ENCODE measurements around the gene UBR3.
"Not testable (repeated sequence)": the region's sequence is repeated elsewhere in the genome, so short reads cannot be mapped to it uniquely, and the experiment has no call there.

Gene UBR3

GRCh38 chr2:169808221-169808620 is 19.0 kb upstream of the UBR3 start:
- H3K4me1 Mint-ChIP-seq, result no peaks in the 10 kb centered on the region
- peaks cover 45% of the 10 kb centered on the region for H3K36me3 Mint-ChIP-seq
- H3K9me3 Mint-ChIP-seq, result no peaks in the 10 kb centered on the region
- H3K4me3 Mint-ChIP-seq, result no peak overlapping the region
- no peak for DNase-seq
- no peaks in the 10 kb centered on the region for H3K27me3 Mint-ChIP-seq
- CTCF ChIA-PET, result interaction anchor here (0.7 kb wide), 1 partner anchor 15 kb away, joined by 3 read pairs; no protein-coding TSS in a partner anchor
- H3K27ac Mint-ChIP-seq, result no peak overlapping the region

DNA sequence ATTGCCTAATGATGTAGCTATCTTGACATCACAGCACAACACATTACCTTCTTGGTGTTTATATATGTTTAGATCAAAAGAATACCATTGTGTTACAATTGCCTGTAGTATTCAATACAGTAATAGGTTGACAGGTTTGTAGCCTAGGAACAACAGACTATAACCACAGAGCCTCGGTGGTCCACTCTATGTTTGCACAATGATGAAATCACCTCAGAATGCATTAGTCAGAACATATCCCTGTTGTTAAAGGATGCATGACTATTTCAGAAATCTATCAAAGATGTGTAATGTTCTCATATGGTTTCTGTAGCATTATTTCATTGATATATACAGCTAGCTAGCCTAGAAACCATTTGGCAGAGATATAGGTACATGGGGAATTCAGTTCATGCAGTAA is 11.4 kb upstream of the UBR3 start:
- Mint-ChIP-seq H3K4me1 (peaks cover 10% of the 10 kb centered on the region), H3K4me3 (no peak overlapping the region), H3K27me3 (no peaks in the 10 kb centered on the region), H3K27ac (no peak overlapping the region), H3K36me3 (peaks cover 56% of the 10 kb centered on the region), H3K9me3 (peaks cover 7% of the 10 kb centered on the region)
- CTCF ChIA-PET, result interaction anchor here (1.2 to 2.0 kb wide), 2 partner anchors 8 to 13 kb away, joined by 3 to 7 read pairs; partner anchors contain the start of gene METTL5
- DNase-seq, result no peak

DNA sequence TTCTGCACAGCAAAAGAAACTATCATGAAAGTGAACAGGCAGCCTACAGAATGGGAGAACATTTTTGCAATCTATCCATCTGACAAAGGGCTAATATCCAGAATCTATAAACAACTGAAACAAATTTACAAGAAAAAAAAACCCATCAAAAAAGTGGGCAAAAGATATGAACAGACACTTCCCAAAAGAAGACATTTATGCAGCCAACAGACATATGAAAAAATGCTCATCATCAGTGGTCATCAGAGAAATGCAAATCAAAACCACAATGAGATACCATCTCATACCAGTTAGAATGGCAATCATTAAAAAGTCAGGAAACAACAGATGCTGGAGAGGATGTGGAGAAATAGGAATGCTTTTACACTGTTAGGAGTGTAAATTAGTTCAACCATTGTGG is 10.3 kb upstream of the UBR3 start:
- not testable (repeated sequence) for H3K9me3 Mint-ChIP-seq, H3K27ac Mint-ChIP-seq, H3K27me3 Mint-ChIP-seq, DNase-seq, H3K4me3 Mint-ChIP-seq
- peaks cover 55% of the 10 kb centered on the region for H3K36me3 Mint-ChIP-seq
- H3K4me1 Mint-ChIP-seq, result peaks cover 19% of the 10 kb centered on the region
- CTCF ChIA-PET, result interaction anchor here (1.2 kb wide), 1 partner anchor 12 kb away, joined by 3 read pairs; no protein-coding TSS in a partner anchor

GRCh38 chr2:169817369-169817768 is 9.9 kb upstream of the UBR3 start:
- CTCF ChIA-PET, result interaction anchor here (1.2 kb wide), 1 partner anchor 11 kb away, joined by 3 read pairs; no protein-coding TSS in a partner anchor
- not testable (repeated sequence) for H3K27ac Mint-ChIP-seq, H3K9me3 Mint-ChIP-seq, H3K4me3 Mint-ChIP-seq, H3K27me3 Mint-ChIP-seq, DNase-seq
- peaks cover 53% of the 10 kb centered on the region for H3K36me3 Mint-ChIP-seq
- H3K4me1 Mint-ChIP-seq, result peaks cover 21% of the 10 kb centered on the region

DNA sequence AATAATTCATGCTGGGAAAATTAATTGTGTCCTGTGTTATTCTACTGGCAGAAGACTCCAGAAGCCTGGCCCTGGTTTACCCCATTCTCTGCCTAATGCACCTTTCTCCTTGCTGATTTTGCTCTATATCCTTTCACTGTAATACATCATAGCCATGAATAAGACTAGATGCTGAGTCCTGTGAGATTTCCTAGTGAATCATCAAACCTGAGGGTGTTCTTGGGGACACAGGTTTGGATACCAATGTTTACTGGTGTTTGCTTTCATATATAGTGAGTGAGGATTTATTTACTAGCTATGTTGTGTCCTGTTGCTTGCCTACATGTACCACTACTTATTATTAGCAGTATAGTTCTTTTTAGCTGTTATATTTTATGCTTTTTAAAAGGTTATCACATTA is 9.0 kb upstream of the UBR3 start:
- Mint-ChIP-seq H3K9me3 (peaks cover 7% of the 10 kb centered on the region), H3K4me3 (no peak overlapping the region), H3K36me3 (peaks cover 59% of the 10 kb centered on the region), H3K4me1 (peaks cover 30% of the 10 kb centered on the region), H3K27me3 (no peaks in the 10 kb centered on the region), H3K27ac (no peak overlapping the region)
- CTCF ChIA-PET, result no interaction called here
- DNase-seq, result no peak

DNA sequence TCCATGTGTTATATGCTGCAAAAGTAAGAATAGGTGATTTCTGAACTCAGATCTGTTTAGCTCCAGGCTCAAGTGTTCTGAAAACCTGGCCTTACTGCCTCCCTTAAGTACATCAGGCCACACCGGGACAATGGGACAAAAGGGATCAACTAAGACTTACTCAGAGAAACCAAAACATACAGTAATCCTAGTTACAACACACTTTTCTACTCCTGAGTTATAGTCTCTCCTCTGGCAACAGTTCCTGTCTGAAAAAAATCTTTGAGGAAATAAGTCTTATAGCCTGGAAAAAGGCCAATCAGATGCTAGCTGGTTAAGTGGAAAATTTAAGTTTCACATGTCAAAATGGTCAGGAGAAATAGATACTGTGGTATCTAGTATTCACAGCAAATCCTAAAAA is 8.1 kb upstream of the UBR3 start:
- Mint-ChIP-seq H3K36me3 (peaks cover 60% of the 10 kb centered on the region), H3K4me1 (peaks cover 38% of the 10 kb centered on the region), H3K27ac (no peak overlapping the region), H3K4me3 (no peak overlapping the region), H3K9me3 (peaks cover 7% of the 10 kb centered on the region), H3K27me3 (no peaks in the 10 kb centered on the region)
- CTCF ChIA-PET, result no interaction called here
- DNase-seq, result no peak

DNA sequence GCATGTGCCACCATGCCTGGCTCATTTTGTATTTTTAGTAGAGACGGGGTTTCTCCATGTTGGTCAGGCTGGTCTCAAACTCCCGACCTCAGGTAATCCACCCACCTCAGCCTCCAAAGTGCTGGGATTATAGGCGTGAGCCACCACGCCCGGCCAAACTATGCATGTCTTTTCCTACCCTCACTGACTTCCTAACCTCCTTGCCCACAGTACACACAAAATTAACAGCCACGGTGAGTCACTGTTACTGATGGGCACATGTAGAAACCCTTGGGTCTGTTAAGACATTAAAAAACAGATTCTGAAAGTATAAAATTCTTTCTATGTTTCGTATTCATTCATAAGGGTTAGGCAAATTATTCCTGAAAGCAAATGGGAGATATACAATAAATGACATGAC is 7.2 kb upstream of the UBR3 start:
- Mint-ChIP-seq H3K36me3 (peaks cover 56% of the 10 kb centered on the region), H3K4me1 (peaks cover 43% of the 10 kb centered on the region)
- CTCF ChIA-PET, H3K27ac Mint-ChIP-seq, H3K27me3 Mint-ChIP-seq, H3K4me3 Mint-ChIP-seq, H3K9me3 Mint-ChIP-seq, DNase-seq: not testable (repeated sequence)

DNA sequence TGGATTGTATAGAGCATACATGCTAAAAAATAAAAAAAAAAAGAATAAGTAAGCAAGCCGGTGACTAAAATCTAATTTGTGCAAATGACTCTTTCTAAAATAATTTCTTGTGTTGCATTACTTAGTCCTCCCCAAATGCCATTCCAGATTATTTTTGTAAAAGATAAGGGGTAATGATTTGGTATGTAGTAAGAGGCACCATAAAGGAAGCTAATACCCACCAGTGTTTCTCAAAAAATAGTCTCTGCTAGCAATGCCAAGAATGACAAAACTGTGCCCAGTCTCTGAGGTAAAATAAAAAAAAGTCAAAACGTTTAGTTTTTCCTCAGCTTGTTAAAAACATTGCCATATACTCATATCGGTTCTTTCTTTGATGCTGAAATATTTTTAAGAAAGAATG is 5.2 kb upstream of the UBR3 start:
- Mint-ChIP-seq H3K36me3 (peaks cover 38% of the 10 kb centered on the region), H3K4me3 (no peak overlapping the region), H3K9me3 (peaks cover 6% of the 10 kb centered on the region), H3K27me3 (no peaks in the 10 kb centered on the region), H3K27ac (no peak overlapping the region), H3K4me1 (peaks cover 53% of the 10 kb centered on the region)
- CTCF ChIA-PET, result interaction anchor here (1.3 kb wide), 1 partner anchor 264 kb away, joined by 3 read pairs; no protein-coding TSS in a partner anchor
- no peak for DNase-seq

GRCh38 chr2:169822785-169823392 is 4.4 kb upstream of the UBR3 start:
- DNase-seq, result no peak
- CTCF ChIA-PET, result interaction anchor here (0.5 to 1.3 kb wide), 2 partner anchors 14 to 265 kb away, joined by 3 read pairs; no protein-coding TSS in a partner anchor
- no peaks in the 10 kb centered on the region for H3K9me3 Mint-ChIP-seq
- H3K36me3 Mint-ChIP-seq, result peaks cover 30% of the 10 kb centered on the region
- no peak overlapping the region for H3K27ac Mint-ChIP-seq
- peak overlapping the region; percentile 82 for H3K4me3 Mint-ChIP-seq
- peaks cover 52% of the 10 kb centered on the region for H3K4me1 Mint-ChIP-seq
- H3K27me3 Mint-ChIP-seq, result no peaks in the 10 kb centered on the region

DNA sequence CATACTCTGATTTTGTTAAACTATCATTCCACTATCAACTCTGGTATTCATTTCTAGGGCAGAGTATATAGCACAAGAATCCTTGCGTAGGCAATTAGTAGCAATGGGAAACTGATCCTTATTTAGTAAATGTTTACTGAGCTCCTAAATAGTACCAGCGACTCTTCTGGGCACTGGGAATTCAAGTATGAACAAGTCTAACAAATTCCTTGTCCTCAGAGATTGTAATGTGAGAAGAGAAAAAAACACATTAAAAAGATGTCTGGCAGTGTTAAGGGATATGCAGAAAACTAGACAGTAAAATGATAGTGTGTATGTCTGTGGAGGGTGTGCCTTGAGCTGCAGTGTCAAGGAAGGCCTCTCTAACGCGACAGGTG is 3.3 kb upstream of the UBR3 start:
- H3K9me3 Mint-ChIP-seq, result no peaks in the 10 kb centered on the region
- peaks cover 60% of the 10 kb centered on the region for H3K4me1 Mint-ChIP-seq
- peak; percentile 25 for DNase-seq
- H3K36me3 Mint-ChIP-seq, result peaks cover 24% of the 10 kb centered on the region
- H3K4me3 Mint-ChIP-seq, result peak overlapping the region; percentile 82
- CTCF ChIA-PET, result interaction anchor here (0.8 to 2.4 kb wide), 6 partner anchors 9 to 104 kb away, joined by 3 to 10 read pairs (median 5); partner anchors contain the start of gene SSB
- peak overlapping the region; percentile 62 for H3K27ac Mint-ChIP-seq
- no peaks in the 10 kb centered on the region for H3K27me3 Mint-ChIP-seq

- peaks cover 62% of the 10 kb centered on the region for H3K4me1 Mint-ChIP-seq
- H3K27ac Mint-ChIP-seq, result peak within 1 kb of the TSS; percentile 86
- CTCF ChIA-PET, result interaction anchor here (0.7 to 2.4 kb wide), 7 partner anchors 9 to 123 kb away, joined by 3 to 10 read pairs (median 5); partner anchors contain the start of gene SSB
- peak within 1 kb of the TSS; percentile 82 for H3K4me3 Mint-ChIP-seq
- no peaks in the 10 kb centered on the region for H3K27me3 Mint-ChIP-seq
- no peaks in the 10 kb centered on the region for H3K9me3 Mint-ChIP-seq
- H3K36me3 Mint-ChIP-seq, result peaks cover 24% of the 10 kb centered on the region
- peak; percentile 82 for DNase-seq
Measured at GRCh38 chr2:169824373-169825333, 2.6 kb upstream of the UBR3 start, which contains the start of gene METTL5. Gene METTL5, minus strand, starts transcription at chr2:169824905. Its CDS starts 308 bp downstream, at chr2:169824597.

DNA sequence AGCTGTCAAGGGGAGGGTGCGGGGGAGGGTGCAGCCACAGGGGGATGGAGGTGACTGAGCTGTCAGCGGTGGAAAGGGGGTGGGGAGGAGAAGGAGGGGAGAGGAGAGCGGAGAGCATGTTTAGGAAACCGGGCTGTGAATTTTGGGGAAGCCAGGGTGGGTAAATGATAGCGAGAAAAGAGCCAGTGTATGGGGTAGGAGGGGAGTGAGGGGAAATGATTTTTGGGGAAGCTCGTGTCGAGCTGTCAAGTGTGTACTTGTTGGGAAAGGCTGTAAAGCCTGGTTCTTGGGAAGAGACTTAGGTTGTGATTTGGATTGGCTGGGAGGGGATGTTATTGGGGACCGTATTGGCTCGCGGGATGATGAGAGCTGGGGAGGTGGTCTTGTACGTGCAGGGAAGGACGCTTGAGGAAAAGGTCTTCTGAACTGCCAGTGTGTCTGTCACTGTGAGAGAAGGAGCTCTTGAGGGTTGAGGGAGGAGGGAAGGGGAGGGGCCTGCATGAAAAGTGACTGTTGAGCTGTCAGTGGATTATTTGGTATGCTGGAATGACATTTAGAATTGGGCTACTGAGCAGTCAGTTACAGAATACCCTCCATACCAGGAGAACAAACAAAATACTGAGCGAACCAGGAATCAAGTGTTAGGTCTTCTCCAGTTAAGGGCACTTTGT is 1.0 kb downstream of the UBR3 start:
- Mint-ChIP-seq H3K36me3 (peaks cover 10% of the 10 kb centered on the region), H3K27ac (peak overlapping the region; percentile 83), H3K4me3 (peak overlapping the region; percentile 89), H3K9me3 (no peaks in the 10 kb centered on the region), H3K4me1 (peaks cover 43% of the 10 kb centered on the region), H3K27me3 (no peaks in the 10 kb centered on the region)
- peak; percentile 67 for DNase-seq
- CTCF ChIA-PET, result interaction anchor here (0.6 to 1.1 kb wide), 3 partner anchors 12 to 720 kb away, joined by 3 to 4 read pairs (median 3); no protein-coding TSS in a partner anchor

- Mint-ChIP-seq H3K4me3 (no peak overlapping the region), H3K9me3 (no peaks in the 10 kb centered on the region), H3K36me3 (peaks cover 11% of the 10 kb centered on the region), H3K27ac (no peak overlapping the region), H3K4me1 (peaks cover 11% of the 10 kb centered on the region), H3K27me3 (no peaks in the 10 kb centered on the region)
- CTCF ChIA-PET, result interaction anchor here (1.1 kb wide), 1 partner anchor 9 kb away, joined by 3 read pairs; no protein-coding TSS in a partner anchor
- no peak for DNase-seq
Measured at GRCh38 chr2:169834401-169834800, 7.1 kb downstream of the UBR3 start.

Data from activated naive CD4-positive, alpha-beta T cell treated with anti-CD3 and anti-CD28 coated beads, Interleukin-2, amount 10 ng/mL, durations not matched to agents 7 days and 5 days (primary cell).